Measurements from ENCODE around the gene SLCO4A1. TPM values are rescaled to one million over a fixed set of nuclear protein-coding genes. Genes with fewer than 3 reads are reported as not detected.

Gene SLCO4A1
- total RNA-seq, 4 donors from 2014 or later: 1.8 to 51.2 (median 29.9) TPM

- Histone ChIP-seq H3K27me3 (peaks cover 0 to 10% of the 10 kb centered on the region in 2 donors), H3K36me3 (no peaks in the 10 kb centered on the region), H3K9me3 (no peaks in the 10 kb centered on the region), H3K27ac (no peak overlapping the region), H3K4me1 (no peaks in the 10 kb centered on the region), H3K4me3 (no peak overlapping the region)
- intact Hi-C loops (cut with DNase I; ENCODE audit: low total_unique reads): no loop called here
- TF ChIP-seq CTCF (IDR thresholded peaks at IDR 0.05): no peak
- TF ChIP-seq POLR2A (IDR thresholded peaks at IDR 0.05): no peak
- DNase-seq: no peak
Observed at GRCh38 chr20:62675877-62676260, 33.6 kb downstream of the SLCO4A1 start.

- no peak overlapping the region for H3K27ac ChIP-seq
- TF ChIP-seq CTCF (IDR thresholded peaks at IDR 0.05) (no peak), POLR2A (IDR thresholded peaks at IDR 0.05) (no peak)
- no peaks in the 10 kb centered on the region for H3K4me1 ChIP-seq
- no peaks in the 10 kb centered on the region for H3K9me3 ChIP-seq
- no peak for DNase-seq
- H3K27me3 ChIP-seq: peaks cover 0 to 13% of the 10 kb centered on the region in 2 donors
- intact Hi-C loops (cut with DNase I; ENCODE audit: low total_unique reads): no loop called here
- H3K36me3 ChIP-seq: no peaks in the 10 kb centered on the region
- H3K4me3 ChIP-seq: no peak overlapping the region
Observed at GRCh38 chr20:62676976-62677375, 34.7 kb downstream of the SLCO4A1 start.

- DNase-seq: no peak
- Histone ChIP-seq H3K36me3 (no peaks in the 10 kb centered on the region), H3K4me1 (no peaks in the 10 kb centered on the region), H3K27ac (no peak overlapping the region), H3K4me3 (no peak overlapping the region), H3K9me3 (no peaks in the 10 kb centered on the region), H3K27me3 (peaks cover 0 to 13% of the 10 kb centered on the region in 2 donors)
- intact Hi-C loops (cut with DNase I; ENCODE audit: low total_unique reads): no loop called here
- TF ChIP-seq POLR2A (IDR thresholded peaks at IDR 0.05) (no peak), CTCF (IDR thresholded peaks at IDR 0.05) (no peak)
Observed at GRCh38 chr20:62677678-62678077, 35.4 kb downstream of the SLCO4A1 start.

- no peak for DNase-seq
- Histone ChIP-seq H3K9me3 (no peaks in the 10 kb centered on the region), H3K27ac (no peak overlapping the region), H3K36me3 (no peaks in the 10 kb centered on the region), H3K4me1 (no peaks in the 10 kb centered on the region), H3K27me3 (peaks cover 0 to 13% of the 10 kb centered on the region in 2 donors), H3K4me3 (no peak overlapping the region)
- TF ChIP-seq CTCF (IDR thresholded peaks at IDR 0.05) (no peak), POLR2A (IDR thresholded peaks at IDR 0.05) (no peak)
- intact Hi-C loops (cut with DNase I; ENCODE audit: low total_unique reads): no loop called here
Observed at GRCh38 chr20:62678553-62678952, 36.2 kb downstream of the SLCO4A1 start.

- DNase-seq: no peak
- Histone ChIP-seq H3K27ac (no peak overlapping the region), H3K27me3 (peaks cover 0 to 18% of the 10 kb centered on the region in 2 donors), H3K36me3 (no peaks in the 10 kb centered on the region), H3K4me1 (no peaks in the 10 kb centered on the region), H3K4me3 (no peak overlapping the region), H3K9me3 (no peaks in the 10 kb centered on the region)
- TF ChIP-seq CTCF (IDR thresholded peaks at IDR 0.05) (no peak), POLR2A (IDR thresholded peaks at IDR 0.05) (no peak)
- intact Hi-C loops (cut with DNase I; ENCODE audit: low total_unique reads): loop anchor here (10.0 kb wide), 1 partner anchor 95 kb away; no protein-coding TSS in a partner anchor
Observed at GRCh38 chr20:62679978-62680589, 37.8 kb downstream of the SLCO4A1 start.

Data from uterus (tissue), 4 donors.